H9 (cell line): ENCODE data around the gene MYOCD. TPM values are rescaled to one million over a fixed set of nuclear protein-coding genes. Genes with fewer than 3 reads are reported as not detected.

ENCODE experiments used
- DNase-seq: peaks from one replicate; pipeline ENCODE4 v3.0.0-alpha.2; 2017
- H2AFZ ChIP-seq: one replicate; pipeline ENCODE4 v1.6.1; 2013; ENCODE audit warnings: mild to moderate bottlenecking, low read length, control low read depth, moderate library complexity
- H2AK5ac ChIP-seq: 2 replicates; pipeline ENCODE4 v1.6.1; 2013; ENCODE audit warnings: low read length, control low read depth, mixed read lengths; ENCODE audit not compliant: insufficient read length
- H2BK120ac ChIP-seq: one replicate; pipeline ENCODE4 v1.6.1; 2013; ENCODE audit warnings: low read depth, mild to moderate bottlenecking, low read length, control low read depth, inconsistent platforms; ENCODE audit not compliant: poor library complexity, severe bottlenecking
- H2BK12ac ChIP-seq: 2 replicates; pipeline ENCODE4 v1.6.1; 2013; ENCODE audit warnings: low read length, control low read depth, mixed read lengths, low read depth; ENCODE audit not compliant: insufficient read length
- H2BK15ac ChIP-seq: 2 replicates; pipeline ENCODE4 v1.6.1; 2013; ENCODE audit warnings: low read depth, low read length, control low read depth
- H2BK20ac ChIP-seq: one replicate; pipeline ENCODE4 v1.6.1; 2013; ENCODE audit warnings: low read depth, mild to moderate bottlenecking, low read length, control low read depth, inconsistent platforms; ENCODE audit not compliant: poor library complexity, severe bottlenecking
- H2BK5ac ChIP-seq: 2 replicates; pipeline ENCODE4 v1.6.1; 2013; ENCODE audit warnings: low read length, control low read depth, mixed read lengths; ENCODE audit not compliant: insufficient read length
- H3K14ac ChIP-seq: 2 replicates; pipeline ENCODE4 v1.6.1; 2013; ENCODE audit warnings: low read length, control low read depth; ENCODE audit not compliant: insufficient read depth
- H3K18ac ChIP-seq: 2 replicates; pipeline ENCODE4 v1.6.1; 2013; ENCODE audit warnings: low read depth, mild to moderate bottlenecking, mixed read lengths, low read length, control low read depth; ENCODE audit not compliant: insufficient read length
- H3K23ac ChIP-seq: 2 replicates; pipeline ENCODE4 v1.6.1; 2013; ENCODE audit warnings: low read length, control low read depth, mixed read lengths, low read depth; ENCODE audit not compliant: insufficient read length
- H3K23me2 ChIP-seq: 2 replicates; pipeline ENCODE4 v1.6.1; 2013; ENCODE audit warnings: low read depth, mild to moderate bottlenecking, mixed read lengths, low read length, control low read depth; ENCODE audit not compliant: insufficient read length, poor library complexity, severe bottlenecking
- H3K27ac ChIP-seq: 2 replicates; pipeline ENCODE4 v1.5.1; 2013; ENCODE audit warnings: low read length, control low read depth, mixed read lengths, low read depth; ENCODE audit not compliant: insufficient read length
- H3K27me3 ChIP-seq: 2 replicates; pipeline ENCODE4 v1.6.1; 2013; ENCODE audit warnings: low read length, control low read depth, inconsistent platforms; ENCODE audit not compliant: insufficient read depth
- H3K4ac ChIP-seq: 2 replicates; pipeline ENCODE4 v1.6.1; 2013; ENCODE audit warnings: low read depth, mild to moderate bottlenecking, control low read depth, inconsistent platforms, low read length, moderate library complexity
- H3K4me1 ChIP-seq: 2 replicates; pipeline ENCODE4 v1.6.1; 2013; ENCODE audit warnings: low read length, control low read depth, inconsistent platforms; ENCODE audit not compliant: insufficient read depth
- H3K4me2 ChIP-seq: 2 replicates; pipeline ENCODE4 v1.6.1; 2013; ENCODE audit warnings: low read length, control low read depth, mixed read lengths; ENCODE audit not compliant: insufficient read length, insufficient read depth
- H3K56ac ChIP-seq: 2 replicates; pipeline ENCODE4 v1.6.1; 2013; ENCODE audit warnings: low read depth, mild to moderate bottlenecking, mixed read lengths, low read length, control low read depth; ENCODE audit not compliant: insufficient read length
- H3K79me1 ChIP-seq: 2 replicates; pipeline ENCODE4 v1.6.1; 2013; ENCODE audit warnings: low read depth, mild to moderate bottlenecking, moderate library complexity, low read length, control low read depth, inconsistent platforms; ENCODE audit not compliant: insufficient read depth, poor library complexity, severe bottlenecking
- H3K79me2 ChIP-seq: 2 replicates; pipeline ENCODE4 v1.6.1; 2013; ENCODE audit warnings: low read length, control low read depth, inconsistent platforms; ENCODE audit not compliant: insufficient read depth
- H3K9ac ChIP-seq: 2 replicates; pipeline ENCODE4 v1.6.1; 2013; ENCODE audit warnings: low read length, control low read depth, mixed read lengths; ENCODE audit not compliant: insufficient read length; ENCODE audit errors: extremely low read depth
- H3K9me3 ChIP-seq: one replicate; pipeline ENCODE4 v1.6.1; 2013; ENCODE audit warnings: low read depth, low read length, inconsistent platforms; ENCODE audit not compliant: control insufficient read depth
- H3T11ph ChIP-seq: one replicate; pipeline ENCODE4 v1.6.1; 2013; ENCODE audit warnings: mild to moderate bottlenecking, low read length, control low read depth, inconsistent platforms
- H4K20me1 ChIP-seq: one replicate; pipeline ENCODE4 v1.6.1; 2013; ENCODE audit not compliant: control insufficient read depth, insufficient read length, insufficient read depth
- H4K5ac ChIP-seq: 2 replicates; pipeline ENCODE4 v1.6.1; 2013; ENCODE audit warnings: low read depth, mild to moderate bottlenecking, mixed read lengths, low read length, control low read depth; ENCODE audit not compliant: insufficient read length
- H4K8ac ChIP-seq: replicated peaks from 2 replicates; pipeline ENCODE4 v1.6.1; 2013; ENCODE audit warnings: low read length, control low read depth, mixed read lengths, low read depth; ENCODE audit not compliant: insufficient read length
- H4K91ac ChIP-seq: 2 replicates; pipeline ENCODE4 v1.6.1; 2013; ENCODE audit warnings: low read depth, mild to moderate bottlenecking, moderate library complexity, mixed read lengths, low read length, control low read depth; ENCODE audit not compliant: insufficient read length
- H3K27ac Mint-ChIP-seq, 3 experiments: 2 replicates in 2 of 3; 3 replicates in 1 of 3; pipeline ENCODE4 v1.8.0; 2020 to 2021; ENCODE audit warnings: mixed read lengths in 3 of 3, mild to moderate bottlenecking in 1 of 3, moderate library complexity in 1 of 3
- H3K27me3 Mint-ChIP-seq: 2 replicates; pipeline ENCODE4 v1.8.0; 2021; ENCODE audit warnings: low read depth, mild to moderate bottlenecking, moderate library complexity, mixed read lengths
- H3K36me3 Mint-ChIP-seq, 3 experiments: 2 replicates in 2 of 3; 3 replicates in 1 of 3; pipeline ENCODE4 v1.8.0; 2020 to 2021; ENCODE audit warnings: low read depth in 3 of 3, mixed read lengths in 3 of 3; ENCODE audit not compliant: insufficient read depth in 1 of 3
- H3K4me1 Mint-ChIP-seq, 2 experiments: 2 replicates each; pipeline ENCODE4 v1.8.0; 2020; ENCODE audit warnings: mixed read lengths in 2 of 2
- H3K4me3 Mint-ChIP-seq, 2 experiments: 2 replicates in 1 of 2; 3 replicates in 1 of 2; pipeline ENCODE4 v1.8.0; 2020 to 2021; ENCODE audit warnings: mild to moderate bottlenecking in 2 of 2, mixed read lengths in 2 of 2, moderate library complexity in 1 of 2
- H3K9me3 Mint-ChIP-seq, 2 experiments: 2 replicates in 1 of 2; 3 replicates in 1 of 2; pipeline ENCODE4 v1.8.0; 2020; ENCODE audit warnings: mild to moderate bottlenecking in 2 of 2, mixed read lengths in 2 of 2, moderate library complexity in 1 of 2
- CTCF ChIP-seq: fragments of 200-600 bp; sonication (generic); conservative IDR thresholded peaks from 3 replicates; pipeline ENCODE4 v1.8.0; 2021; ENCODE audit warnings: antibody characterized with exemption, mild to moderate bottlenecking
- WGBS: extraction: QIAGEN DNeasy Blood & Tissue Kit; methylation state at CpG from one replicate; pipeline ENCODE4 v1.1.7; 2013; ENCODE audit warnings: missing lambda C conversion rate, low lambda C conversion rate, mixed read lengths; ENCODE audit not compliant: insufficient read length; ENCODE audit errors: extremely low coverage; 5-methylcytosine and 5-hydroxymethylcytosine counted together
- total RNA-seq: library from RNA; stranded (reverse); gene quantifications from 2 replicates; pipeline ENCODE4 v1.2.1, GENCODE V29; 2021

MYOCD gene
- total RNA-seq, 1 experiment from 2014 or later: 0.17 TPM

- TF ChIP-seq CTCF: no peak
- no peaks in the 10 kb centered on the region; the same call in 1 of the 2 replicates for H3K27me3 Mint-ChIP-seq
- no CpG with 5 or more reads among the region's 6 CpGs for WGBS
- no peak overlapping the region for H2BK15ac ChIP-seq
- H2BK20ac ChIP-seq: no peak overlapping the region
- no peak overlapping the region for H2AK5ac ChIP-seq
- H3K23ac ChIP-seq: no peak overlapping the region
- H4K8ac ChIP-seq: no peak overlapping the region
- H3K36me3 Mint-ChIP-seq: peaks cover 2 to 14% (median 3%) of the 10 kb centered on the region in 3 experiments; a peak in 6 of 7 replicates
- no peaks in the 10 kb centered on the region for H3K9me3 ChIP-seq
- no peak overlapping the region for H3K18ac ChIP-seq
- H4K20me1 ChIP-seq: no peaks in the 10 kb centered on the region
- H3K4me1 ChIP-seq: peaks cover 10% of the 10 kb centered on the region
- H3K4me1 Mint-ChIP-seq: peaks cover 27 to 31% of the 10 kb centered on the region in 2 experiments
- no peak overlapping the region for H4K91ac ChIP-seq
- H3K79me2 ChIP-seq: peaks cover 9% of the 10 kb centered on the region; the same call in 1 of the 2 replicates
- no peak overlapping the region for H2AFZ ChIP-seq
- DNase-seq: no peak
- no peak overlapping the region for H2BK5ac ChIP-seq
- no peak overlapping the region for H3K9ac ChIP-seq
- no peak overlapping the region for H3K4me3 Mint-ChIP-seq
- H3K14ac ChIP-seq: no peak overlapping the region
- H3K9me3 Mint-ChIP-seq: peaks cover 0 to 9% of the 10 kb centered on the region in 2 experiments; a peak in 3 of 5 replicates
- H3K27ac ChIP-seq: no peak overlapping the region
- H4K5ac ChIP-seq: no peak overlapping the region
- H2BK120ac ChIP-seq: no peak overlapping the region
- no peak overlapping the region for H3K4me2 ChIP-seq
- H2BK12ac ChIP-seq: no peak overlapping the region
- peaks cover 6% of the 10 kb centered on the region for H3K79me1 ChIP-seq
- H3K4ac ChIP-seq: no peak overlapping the region
- peak overlapping the region in 1 of 3 experiments; percentile 29; a peak in 2 of 7 replicates for H3K27ac Mint-ChIP-seq
- no peak overlapping the region for H3T11ph ChIP-seq
- no peaks in the 10 kb centered on the region for H3K27me3 ChIP-seq
- H3K23me2 ChIP-seq: peaks cover 9% of the 10 kb centered on the region
- H3K56ac ChIP-seq: no peak overlapping the region
These were observed 129.3 kb downstream of the MYOCD start for GRCh38 chr17:12794919-12795532.
